OCI-LY3 (cell line): ENCODE data around the gene TNS3.
"Not testable (repeated sequence)": the region's sequence is repeated elsewhere in the genome, so short reads cannot be mapped to it uniquely, and the experiment has no call there.

Experiments used
- EZH2phosphoT487 ChIP-seq: fragments of 200-600 bp; shearing (Covaris generic); IDR thresholded peaks from 2 replicates; pipeline ENCODE4 v1.6.1; 2018; ENCODE audit warnings: antibody characterized with exemption, mixed run types, low read depth
- TF ChIP-seq, protein P1 (sequence below): fragments of 200-600, 300-600 bp; sonication (generic); IDR thresholded peaks from 2 replicates; pipeline ENCODE4 v1.5.1; 2014; ENCODE audit warnings: antibody characterized with exemption, low read length, low read depth

- TF ChIP-seq, protein P1, sequence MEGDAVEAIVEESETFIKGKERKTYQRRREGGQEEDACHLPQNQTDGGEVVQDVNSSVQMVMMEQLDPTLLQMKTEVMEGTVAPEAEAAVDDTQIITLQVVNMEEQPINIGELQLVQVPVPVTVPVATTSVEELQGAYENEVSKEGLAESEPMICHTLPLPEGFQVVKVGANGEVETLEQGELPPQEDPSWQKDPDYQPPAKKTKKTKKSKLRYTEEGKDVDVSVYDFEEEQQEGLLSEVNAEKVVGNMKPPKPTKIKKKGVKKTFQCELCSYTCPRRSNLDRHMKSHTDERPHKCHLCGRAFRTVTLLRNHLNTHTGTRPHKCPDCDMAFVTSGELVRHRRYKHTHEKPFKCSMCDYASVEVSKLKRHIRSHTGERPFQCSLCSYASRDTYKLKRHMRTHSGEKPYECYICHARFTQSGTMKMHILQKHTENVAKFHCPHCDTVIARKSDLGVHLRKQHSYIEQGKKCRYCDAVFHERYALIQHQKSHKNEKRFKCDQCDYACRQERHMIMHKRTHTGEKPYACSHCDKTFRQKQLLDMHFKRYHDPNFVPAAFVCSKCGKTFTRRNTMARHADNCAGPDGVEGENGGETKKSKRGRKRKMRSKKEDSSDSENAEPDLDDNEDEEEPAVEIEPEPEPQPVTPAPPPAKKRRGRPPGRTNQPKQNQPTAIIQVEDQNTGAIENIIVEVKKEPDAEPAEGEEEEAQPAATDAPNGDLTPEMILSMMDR: not testable (repeated sequence)
- TF ChIP-seq EZH2phosphoT487: not testable (repeated sequence)
Measured at GRCh38 chr7:47469846-47470245, 112.1 kb downstream of the TNS3 start.
